CD4-positive, alpha-beta T cell treated with Interleukin-6 at 100 ng/mL for 8 hours (primary cell): ENCODE data around the gene CPA4.

Experiments used
- DNase-seq: peaks from one replicate; pipeline ENCODE4 v3.0.0-alpha.2; 2020; ENCODE audit warnings: mixed read lengths, low spot score

The CPA4 gene

DNA sequence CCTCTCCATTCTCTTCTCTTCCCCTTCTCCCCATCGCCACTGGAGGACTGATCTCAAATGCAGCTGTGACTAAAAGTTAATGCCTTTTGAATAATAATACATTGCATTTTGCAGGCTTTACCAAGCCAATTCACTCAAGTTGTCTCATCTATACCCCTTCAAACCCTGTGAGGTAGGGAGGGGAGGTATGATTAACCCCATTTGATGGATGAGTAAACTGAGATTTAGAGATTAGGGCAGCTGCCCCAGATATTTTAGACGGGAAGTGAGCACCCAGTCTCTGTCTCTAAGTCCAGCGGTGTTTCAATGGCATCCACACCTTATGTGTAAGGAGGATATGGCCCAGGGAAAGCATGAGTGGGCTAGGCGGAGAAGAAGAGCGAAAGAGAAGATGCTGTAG, 52.8 kb downstream of the CPA4 start:
- no peak for DNase-seq

DNA sequence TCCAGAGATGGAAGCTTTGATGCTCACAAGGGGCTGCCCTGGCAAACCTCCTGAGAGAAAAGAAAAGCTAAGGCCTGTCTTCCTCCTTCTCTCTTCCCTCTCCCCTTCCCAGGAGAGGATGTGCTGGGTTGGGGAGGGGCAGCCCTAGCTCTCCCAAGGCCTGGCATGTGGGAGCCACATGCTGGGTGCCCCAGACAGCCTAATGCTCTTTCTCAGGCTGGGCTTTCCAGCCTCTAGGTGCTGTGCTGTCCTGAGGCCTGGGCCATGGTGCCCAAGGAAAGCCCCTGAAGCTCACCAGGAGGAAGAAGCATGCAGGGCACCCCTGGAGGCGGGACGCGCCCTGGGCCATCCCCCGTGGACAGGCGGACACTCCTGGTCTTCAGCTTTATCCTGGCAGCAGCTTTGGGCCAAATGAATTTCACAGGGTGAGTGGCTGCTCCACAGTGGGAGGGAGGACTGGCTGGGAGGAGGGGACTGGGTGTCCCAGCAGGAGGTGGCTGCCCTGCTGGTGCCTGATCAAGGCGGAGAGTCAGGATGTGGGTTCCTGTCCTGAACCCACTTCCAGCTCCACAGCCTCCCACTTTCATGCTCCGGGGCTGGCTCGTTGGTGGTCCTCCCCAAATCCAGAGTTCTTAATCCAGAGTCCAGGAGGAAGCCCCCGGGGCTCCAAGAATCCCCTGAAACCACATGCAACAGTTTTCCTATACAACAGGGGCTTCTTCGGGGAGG, 53.4 kb downstream of the CPA4 start:
- DNase-seq: no peak

DNA sequence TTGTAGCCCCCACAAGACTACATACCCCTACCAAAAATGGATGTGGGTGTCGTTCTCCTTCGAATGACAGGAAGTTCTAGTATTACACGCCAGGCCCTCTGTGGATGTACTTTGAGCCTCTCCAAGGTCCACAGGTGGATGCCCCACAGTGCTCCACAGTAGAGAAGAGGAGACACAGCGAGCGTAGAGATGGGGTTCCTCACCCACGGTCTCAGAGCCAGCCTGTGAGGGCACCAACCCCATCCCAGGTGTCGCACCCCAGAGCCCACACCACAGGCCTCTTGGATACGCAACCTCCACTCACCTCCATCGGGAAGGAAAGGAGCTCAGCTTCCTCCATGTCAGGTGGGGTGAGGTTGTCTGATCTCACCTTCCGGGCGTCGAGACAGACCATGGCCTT, 54.0 kb downstream of the CPA4 start:
- DNase-seq: no peak

DNA sequence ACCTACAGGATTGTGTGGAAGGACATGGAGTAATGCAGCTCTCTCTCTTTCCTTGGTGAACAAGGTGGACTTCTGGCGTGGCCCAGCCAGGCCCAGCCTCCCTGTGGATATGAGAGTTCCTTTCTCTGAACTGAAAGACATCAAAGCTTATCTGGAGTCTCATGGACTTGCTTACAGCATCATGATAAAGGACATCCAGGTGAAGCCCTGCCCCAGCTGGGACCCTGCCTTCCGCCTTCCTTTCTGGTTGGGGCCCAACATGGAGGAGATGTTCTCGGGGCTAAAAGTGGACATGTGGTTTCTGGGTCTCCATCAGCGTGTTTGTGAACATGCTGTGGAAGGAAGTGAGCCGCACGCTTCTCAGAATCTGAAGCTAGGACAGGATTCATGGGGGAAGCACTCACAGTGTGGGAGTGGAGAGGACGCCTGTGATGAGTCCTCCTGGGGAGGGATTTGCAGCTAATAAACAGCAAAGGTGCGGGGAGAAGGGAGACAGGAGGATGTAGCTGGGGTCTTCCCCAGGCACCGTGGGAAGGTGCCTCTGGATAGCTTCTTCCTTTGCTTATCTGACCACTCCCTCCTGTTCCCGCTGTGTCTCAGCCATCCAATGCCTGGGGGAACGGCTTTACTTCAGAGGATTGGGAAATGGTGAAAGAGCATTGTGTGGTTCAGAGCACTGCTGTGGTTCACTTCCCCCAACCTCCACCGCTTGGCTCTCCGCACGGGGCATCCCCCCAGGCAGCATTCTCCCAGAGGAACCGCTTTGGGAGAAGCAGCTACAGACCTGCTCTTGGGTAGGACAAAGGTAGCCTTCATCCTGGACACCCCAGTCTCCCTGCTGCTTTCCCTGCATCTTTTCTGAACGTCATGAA, 57.2 kb downstream of the CPA4 start:
- no peak for DNase-seq

DNA sequence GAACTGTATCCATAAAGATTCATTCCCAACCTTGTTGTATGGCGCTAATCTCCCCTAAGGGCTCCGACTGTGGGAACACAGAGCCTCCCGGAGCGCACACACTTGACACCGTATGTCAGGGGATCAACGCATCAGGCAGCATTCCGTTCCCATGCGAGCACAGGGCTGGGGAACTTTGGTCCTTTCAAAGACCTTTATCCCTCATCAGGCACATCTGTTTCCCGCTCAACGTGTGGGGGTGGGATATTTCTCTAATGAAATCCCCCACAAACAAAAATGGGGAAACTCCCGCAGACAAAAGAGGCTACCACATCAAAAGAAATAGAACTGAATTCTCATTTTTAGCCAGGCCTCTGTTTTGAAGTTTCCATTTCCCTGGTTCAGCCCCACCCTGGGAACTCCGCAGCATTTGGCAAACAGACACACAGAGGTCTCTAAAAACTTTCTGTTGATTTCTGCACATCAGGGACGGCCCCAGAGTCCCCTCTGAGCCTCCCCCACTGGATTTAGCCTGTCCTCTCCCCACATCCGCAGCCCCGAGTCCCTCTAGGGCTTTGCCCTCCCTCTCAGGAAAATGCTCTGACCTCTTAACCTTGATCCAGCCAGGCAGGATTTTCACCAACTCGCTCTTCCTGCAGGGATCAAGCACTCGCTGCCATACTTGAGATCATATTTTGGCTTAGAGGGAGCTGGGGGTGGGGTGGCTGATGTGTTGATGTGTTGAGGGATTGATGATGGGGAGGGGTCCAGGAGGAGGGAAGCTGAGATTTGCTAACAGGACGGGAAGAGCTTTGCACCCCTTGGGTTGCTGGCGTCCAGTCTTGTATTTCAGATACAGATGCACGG, 58.2 kb downstream of the CPA4 start:
- no peak for DNase-seq

DNA sequence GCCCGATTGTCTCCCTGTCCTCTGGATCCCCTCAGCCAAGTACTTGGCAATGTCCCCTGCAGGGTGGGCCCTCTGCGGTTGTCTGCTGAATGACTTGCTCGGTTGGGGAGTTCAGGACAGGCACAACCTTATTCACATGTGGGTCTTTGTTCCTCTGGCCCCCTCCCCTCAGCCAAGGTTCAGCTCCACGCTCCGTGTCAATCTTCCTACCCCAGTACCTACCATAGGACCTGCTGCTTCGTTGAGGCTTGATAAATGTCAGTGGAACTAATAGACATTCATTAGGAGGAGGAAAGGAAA, 58.8 kb downstream of the CPA4 start:
- DNase-seq: no peak

DNA sequence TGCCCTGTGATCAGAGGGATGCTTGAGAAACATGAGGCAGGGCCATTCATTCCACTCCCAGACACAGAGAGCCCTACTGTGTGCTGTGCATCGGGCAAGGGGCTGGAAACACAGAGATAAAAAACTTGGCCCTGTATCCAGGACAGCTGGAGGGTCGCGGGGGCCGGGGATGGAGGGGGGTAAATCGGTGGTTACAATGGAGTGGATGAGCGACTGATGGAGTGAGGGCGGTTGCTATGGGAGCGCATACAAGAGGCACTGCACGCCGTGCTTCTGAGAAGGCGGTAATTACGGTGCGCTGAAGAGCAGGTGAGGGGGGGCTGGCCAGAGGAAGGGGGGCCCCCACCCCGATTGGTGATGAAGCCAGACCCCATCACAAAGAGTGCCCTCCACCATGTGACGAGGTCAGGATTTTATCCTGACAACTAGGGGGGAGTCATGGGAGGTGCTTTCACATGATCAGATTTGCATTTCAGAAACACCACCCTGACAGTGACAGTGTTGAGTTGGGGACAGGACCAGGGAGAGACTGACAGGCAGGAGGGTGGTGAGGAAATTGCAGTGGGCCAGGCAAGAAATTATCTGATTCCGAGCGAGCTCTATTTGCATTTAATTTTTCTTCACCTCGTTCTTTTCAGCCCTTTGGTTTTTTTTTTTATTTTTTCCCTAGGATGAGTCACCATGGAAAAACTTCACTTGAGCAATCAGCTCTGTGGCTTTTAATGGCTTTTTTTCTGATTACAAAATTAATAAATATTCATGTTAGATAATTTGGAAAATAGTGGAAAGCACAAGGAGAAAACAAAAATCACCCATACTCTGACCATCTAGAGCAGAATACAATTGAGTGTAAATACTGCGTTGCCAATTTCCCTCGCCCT, 59.5 kb downstream of the CPA4 start:
- DNase-seq: no peak

DNA sequence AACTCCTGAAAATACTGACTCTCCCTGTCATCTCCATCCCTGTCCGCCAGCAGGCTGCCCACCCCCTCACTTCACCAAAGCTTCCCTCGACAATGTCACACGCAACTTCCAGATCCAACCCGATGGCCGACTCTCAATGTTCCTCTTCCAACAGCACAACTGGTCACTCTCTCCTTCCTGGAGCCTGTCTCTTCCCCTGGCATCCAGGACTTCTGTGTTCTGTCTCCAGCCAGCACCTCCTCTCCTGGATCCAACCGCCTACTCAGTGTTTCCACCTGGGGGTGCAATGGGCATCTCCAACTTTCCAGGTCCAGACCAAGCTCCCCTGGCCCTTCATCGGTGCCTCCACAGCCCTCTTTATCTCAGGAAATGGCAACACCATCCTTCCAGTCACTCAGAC, 60.2 kb downstream of the CPA4 start:
- DNase-seq: no peak

DNA sequence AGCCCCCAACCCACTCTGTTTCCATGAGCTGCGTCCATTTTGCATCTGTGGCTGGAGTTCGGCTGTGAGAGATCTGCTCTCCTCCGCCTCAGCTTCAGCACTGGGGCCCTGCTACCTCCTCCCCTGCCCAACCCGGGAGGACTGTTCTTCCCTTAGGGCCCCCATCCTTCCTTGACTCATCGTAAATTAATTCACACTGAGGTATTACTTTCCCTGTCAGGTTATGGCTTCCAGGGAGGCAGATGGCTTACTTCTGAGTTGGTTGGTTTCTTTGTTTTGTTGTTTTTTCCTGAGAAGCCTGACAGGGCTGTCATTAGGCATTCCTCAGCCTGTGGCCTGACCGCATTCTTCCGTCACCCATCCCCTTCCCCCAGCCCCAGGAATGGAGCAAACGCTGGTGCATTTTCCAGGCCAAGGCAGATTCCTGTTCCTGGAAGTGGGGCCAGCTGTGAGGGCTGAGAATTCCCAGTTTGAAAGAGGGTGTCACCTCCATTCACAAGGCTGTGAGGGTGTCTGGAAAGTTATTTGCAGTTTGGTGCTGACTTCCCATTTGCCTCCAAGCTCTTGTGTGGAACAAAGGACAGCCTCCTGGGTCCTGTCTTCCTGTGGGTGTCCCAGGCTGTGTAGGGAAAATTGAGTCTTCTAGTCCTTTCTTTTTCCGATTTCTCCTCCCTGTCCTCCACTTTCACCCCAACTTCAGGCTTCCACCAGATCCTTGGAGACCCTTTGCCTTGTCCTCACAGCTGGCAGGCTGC, 63.3 kb downstream of the CPA4 start:
- no peak for DNase-seq

DNA sequence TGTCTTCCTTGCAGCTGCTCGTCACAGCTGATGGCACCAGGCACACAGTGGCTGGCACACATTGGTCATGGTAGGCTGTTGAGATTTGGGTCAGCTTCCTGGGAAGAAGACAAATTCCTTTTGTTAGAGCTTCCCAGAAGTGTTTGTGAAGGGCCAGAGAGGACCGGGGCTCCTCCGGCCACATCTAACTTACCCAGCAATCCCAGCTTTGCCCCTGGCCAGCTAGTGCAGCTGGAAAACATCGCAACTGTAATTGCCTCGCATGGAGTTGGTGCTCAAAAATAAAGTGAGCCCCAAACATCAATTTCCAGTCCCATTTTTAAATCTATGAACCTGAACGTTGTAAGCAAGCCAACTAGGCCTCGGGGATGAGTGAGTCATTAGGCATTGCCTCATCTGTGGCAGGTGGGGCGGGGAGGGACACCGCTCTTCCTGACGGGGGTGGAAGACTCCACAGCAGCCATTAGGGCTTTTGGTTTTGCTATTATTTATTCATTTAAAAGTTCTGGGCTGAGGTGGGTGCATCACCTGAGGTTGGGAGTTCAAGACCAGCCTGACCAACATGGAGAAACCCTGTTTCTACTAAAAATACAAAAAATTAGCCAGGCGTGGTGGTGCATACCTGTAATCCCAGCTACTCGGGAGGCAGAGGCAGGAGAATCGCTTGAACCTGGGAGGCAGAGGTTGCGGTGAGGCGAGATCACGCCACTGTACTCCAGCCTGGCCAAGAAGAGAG, 64.1 kb downstream of the CPA4 start:
- DNase-seq: no peak

DNA sequence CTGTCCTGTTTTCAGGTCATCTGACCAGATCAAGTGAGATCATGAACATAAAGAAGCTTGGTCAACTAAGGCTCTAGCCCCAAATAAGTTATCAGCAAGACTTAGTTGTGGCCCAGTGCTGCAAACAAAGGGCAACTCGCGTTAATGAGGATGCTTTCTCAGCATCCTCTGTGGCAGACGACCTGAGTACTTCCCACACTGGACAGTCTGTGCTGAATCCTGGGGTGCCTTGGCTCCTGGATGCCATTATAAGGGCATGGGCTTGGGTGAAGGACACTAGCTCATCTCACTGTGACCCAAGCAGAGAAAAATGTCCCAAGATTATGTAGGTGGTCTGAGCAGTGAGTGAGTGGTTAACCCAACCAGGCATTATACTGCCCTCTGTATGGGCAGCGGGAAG, 65.5 kb downstream of the CPA4 start:
- no peak for DNase-seq

DNA sequence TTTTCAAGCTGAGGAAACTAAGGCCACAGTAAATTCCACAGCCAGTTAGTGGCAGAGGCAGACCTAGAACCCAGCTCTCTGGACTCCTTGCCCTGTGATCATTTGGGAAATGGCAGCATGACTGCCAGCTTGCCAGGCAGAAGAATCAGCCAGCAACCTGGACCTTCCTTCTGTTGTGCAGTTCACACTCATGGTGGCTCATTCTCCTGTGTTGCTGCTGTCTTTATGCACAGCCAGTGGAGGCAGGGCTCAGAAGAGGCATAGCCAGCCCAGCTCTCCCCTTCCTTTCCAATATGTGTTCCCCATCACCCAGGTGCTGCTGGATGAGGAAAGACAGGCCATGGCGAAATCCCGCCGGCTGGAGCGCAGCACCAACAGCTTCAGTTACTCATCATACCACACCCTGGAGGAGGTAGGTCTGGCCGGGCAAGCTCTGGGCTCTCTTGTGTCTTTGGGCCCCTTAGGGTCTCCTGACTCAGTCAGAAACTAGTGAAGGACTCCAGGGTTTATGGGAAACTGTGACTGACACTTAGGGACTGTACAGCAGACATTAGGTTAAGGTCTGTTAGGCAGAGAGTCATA, 66.4 kb downstream of the CPA4 start:
- DNase-seq: no peak

DNA sequence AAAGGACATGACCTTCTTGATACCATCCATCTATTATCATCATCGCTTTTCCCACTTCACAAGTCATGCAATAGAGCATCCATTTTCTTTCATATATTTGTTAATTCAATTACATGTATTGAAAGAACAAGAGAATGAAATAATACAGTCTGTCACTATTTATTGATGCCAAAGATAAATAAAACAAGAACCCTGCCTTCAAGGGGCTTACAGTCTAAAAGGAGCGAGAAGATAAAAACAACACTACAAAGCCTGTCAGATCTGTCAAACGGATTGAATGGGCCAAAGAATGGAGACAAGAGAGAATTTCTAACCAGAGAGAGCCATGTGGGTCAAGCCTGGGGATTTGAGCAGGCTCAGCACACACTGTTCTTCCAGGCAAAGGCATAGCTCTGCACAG, 67.6 kb downstream of the CPA4 start:
- no peak for DNase-seq

DNA sequence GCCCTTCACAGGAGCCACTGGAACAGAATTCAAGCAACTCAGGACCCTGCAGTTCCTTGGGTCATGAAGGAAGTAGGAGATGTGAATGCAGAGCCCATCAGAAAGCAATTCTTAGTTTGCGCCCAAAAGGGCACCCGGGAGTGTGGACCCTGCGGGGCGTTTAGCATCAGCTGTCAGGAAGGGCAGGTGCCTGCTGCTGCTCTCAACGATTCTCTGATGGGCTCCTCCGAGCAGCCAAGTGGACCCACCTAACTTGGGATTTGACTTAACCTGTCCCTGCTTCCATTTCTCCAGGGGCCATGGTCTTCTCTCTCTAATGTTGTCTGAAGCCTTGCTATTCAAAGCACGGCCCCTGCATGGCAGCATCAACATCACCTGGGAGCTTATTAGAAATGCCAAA, 68.7 kb downstream of the CPA4 start:
- DNase-seq: no peak

DNA sequence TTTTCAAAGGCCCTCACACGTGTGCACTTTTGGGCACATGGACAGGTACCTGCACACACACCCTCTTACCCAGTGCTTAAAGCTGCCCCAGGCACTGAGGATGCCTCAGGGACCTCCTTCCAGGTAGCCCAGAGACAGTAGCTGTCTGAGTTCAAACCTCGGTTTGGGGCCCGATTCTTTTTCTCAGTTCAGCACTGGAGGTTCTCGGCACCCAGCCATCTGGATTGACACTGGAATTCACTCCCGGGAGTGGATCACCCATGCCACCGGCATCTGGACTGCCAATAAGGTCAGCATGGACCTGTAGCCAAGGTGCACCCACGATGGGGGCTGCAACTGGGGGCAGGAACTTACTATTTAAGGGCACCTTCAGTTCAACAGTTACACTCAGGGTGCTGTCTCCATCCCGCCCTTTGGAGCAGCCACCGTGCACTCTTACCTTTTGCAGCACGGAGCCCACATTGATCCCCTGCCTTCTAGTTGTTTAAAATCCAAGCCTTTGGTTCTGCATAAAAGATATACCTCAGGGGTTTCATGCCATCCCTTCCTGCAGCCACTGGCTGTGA, 69.4 kb downstream of the CPA4 start:
- DNase-seq: no peak

DNA sequence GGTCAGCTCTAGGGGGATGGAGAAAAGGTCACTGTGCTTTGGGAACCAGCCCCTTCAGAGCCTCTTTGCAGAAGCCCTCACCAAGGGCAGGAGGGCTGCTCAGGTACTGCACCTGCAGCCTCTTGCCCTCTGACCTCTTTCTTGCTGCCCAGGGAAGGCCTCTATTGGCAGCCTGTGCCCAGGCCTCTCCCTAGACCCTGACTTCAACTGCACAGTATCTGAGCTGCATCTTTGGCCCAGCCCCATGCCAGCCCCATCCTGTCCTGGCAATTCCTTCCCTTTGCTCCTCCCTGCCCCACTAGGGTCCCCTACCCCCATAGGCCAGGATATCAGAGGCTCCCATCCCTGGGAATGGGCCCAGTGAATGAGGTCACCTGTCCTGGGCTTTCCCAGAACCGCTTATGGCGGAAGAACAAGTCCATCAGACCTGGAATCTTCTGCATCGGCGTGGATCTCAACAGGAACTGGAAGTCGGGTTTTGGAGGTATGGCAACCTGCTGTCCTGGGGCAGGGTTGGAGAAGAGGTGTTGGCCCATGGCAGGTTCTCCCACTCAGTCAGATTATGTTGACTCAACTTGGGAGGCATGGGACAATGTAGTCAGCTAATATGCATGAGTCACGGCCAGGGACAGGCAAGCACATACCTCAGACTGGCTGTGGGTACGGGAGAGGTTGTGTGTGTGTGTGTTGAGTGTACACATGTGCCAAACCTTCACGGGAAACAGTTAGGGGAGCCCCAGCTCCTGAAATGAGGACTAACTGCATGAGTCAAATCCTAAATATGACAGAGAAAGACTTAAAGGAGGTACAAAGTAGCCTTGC, 70.3 kb downstream of the CPA4 start:
- no peak for DNase-seq

DNA sequence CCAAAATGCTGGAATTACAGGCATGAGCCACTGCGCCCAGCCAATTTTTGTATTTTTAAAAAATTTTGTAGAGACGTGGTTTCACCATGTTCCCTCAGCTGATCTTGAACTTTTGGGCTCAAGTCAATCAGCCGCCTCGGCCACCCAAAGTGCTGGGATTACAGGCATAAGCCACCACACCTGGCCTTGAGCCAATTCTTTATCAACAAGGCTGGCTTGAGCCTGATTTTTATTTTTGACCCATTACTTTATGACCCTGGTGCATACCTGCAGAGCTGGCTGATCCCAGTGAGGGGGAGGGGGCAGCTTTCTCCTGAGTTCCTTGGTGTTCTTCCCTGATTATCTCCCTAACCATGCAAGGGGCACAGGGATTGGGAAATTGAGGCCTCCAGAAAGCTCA, 71.5 kb downstream of the CPA4 start:
- DNase-seq: no peak

DNA sequence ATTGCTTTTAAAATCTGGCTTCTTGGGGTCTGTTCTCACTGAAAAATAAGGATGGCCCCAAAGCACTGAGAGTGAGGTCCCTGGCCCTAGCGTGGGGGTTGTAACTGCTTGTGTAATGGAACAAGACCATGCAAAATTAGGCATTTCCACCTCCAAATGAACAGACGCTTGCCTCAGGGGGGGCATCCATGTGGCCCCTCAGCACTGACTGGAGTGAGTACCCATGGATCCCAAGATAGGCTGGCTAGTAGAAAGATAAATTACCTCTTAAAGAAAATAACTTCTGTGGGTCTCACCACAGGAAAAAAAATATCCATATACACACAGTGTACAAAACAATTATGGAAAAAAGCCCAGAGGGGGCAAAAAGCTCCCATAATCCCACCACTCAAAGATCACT, 72.1 kb downstream of the CPA4 start:
- no peak for DNase-seq
